Measurements from ENCODE around the gene PTCD1. TPM values are rescaled to one million over a fixed set of nuclear protein-coding genes. Genes with fewer than 3 reads are reported as not detected.

PTCD1 gene
- total RNA-seq, 1 experiment from 2014 or later: 11.1 TPM

GRCh38 chr7:99393355-99394187 is 45.0 kb downstream of the PTCD1 start (continued):
- TF ChIP-seq ATF2 (CRISPR knock-in tag; IDR thresholded peaks at IDR 0.05; ENCODE audit: borderline replicate concordance, low read depth) (no peak), ZNF423 (CRISPR knock-in tag; IDR thresholded peaks at IDR 0.05) (no peak), GABPB1 (CRISPR knock-in tag; IDR thresholded peaks at IDR 0.05) (no peak), USF2 (CRISPR knock-in tag; IDR thresholded peaks at IDR 0.05) (peak; percentile 78), TEAD1 (CRISPR knock-in tag; IDR thresholded peaks at IDR 0.05) (no peak), ZNF121 (CRISPR knock-in tag; IDR thresholded peaks at IDR 0.05) (no peak), RORB (CRISPR knock-in tag; IDR thresholded peaks at IDR 0.05) (no peak), ZNF232 (CRISPR knock-in tag; IDR thresholded peaks at IDR 0.05) (no peak), ARID4B (CRISPR knock-in tag; IDR thresholded peaks at IDR 0.05; ENCODE audit: borderline replicate concordance) (no peak), ZNF219 (CRISPR knock-in tag; IDR thresholded peaks at IDR 0.05; ENCODE audit: borderline replicate concordance) (no peak), CREM (CRISPR knock-in tag; IDR thresholded peaks at IDR 0.05) (no peak), ATF1 (CRISPR knock-in tag; IDR thresholded peaks at IDR 0.05) (no peak), ZBTB43 (CRISPR knock-in tag; IDR thresholded peaks at IDR 0.05) (no peak), IRF1 (CRISPR knock-in tag; IDR thresholded peaks at IDR 0.05) (no peak), FOXP1 (CRISPR knock-in tag; IDR thresholded peaks at IDR 0.05; ENCODE audit: borderline replicate concordance) (no peak), MYBL2 (CRISPR knock-in tag; IDR thresholded peaks at IDR 0.05) (no peak), EMX1 (CRISPR knock-in tag; IDR thresholded peaks at IDR 0.05) (no peak), SOX15 (CRISPR knock-in tag; IDR thresholded peaks at IDR 0.05) (no peak)

Measured in WTC11 (cell line).